GM13977 (cell line): Measurements from ENCODE around the gene AP1G2.

Experiments used
- DNase-seq: peaks from one replicate; pipeline ENCODE4 v3.0.0; 2012; ENCODE audit warnings: low spot score
- in situ Hi-C: fragments of 300-500 bp; cut with MboI; formaldehyde crosslinking; loops from one replicate; pipeline ENCODE4 v1.12.0; 2022; ENCODE audit warnings: low sequenced_read_pairs, low pct_unique_long_range_greater_than_20kb, mixed read lengths, inconsistent platforms; ENCODE audit not compliant: unreplicated experiment
- TF ChIP-seq, protein P1 (sequence below): IDR thresholded peaks from 2 replicates; pipeline ENCODE4 v1.5.1; 2012; ENCODE audit warnings: mild to moderate bottlenecking, control low read depth; ENCODE audit not compliant: insufficient read depth; ENCODE audit errors: extremely low read depth, missing control alignments

AP1G2 gene

DNA sequence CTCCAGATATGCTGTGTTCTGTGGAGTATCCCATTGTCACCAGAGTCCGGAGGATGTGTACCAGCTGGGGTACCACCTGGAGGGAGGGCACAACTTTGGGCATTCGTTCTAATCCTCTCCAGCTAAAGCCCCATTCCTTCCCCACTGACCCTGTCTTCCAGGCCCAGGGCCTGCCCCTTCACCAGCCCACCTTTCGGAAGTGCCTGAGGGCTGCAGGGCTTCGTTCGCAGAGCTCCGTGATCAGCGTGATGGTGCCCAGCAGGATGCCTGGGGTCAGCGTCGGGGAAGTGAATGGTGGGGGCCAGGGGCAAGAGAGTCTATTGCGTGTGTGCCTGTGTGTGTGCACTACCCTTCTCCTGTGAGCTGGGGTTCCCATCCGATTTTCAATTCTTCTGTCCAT is 2.0 kb downstream of the AP1G2 start:
- in situ Hi-C loops = loop anchor here (5.0 kb wide), 1 partner anchor 88 kb away; no protein-coding TSS in a partner anchor
- TF ChIP-seq, protein P1, sequence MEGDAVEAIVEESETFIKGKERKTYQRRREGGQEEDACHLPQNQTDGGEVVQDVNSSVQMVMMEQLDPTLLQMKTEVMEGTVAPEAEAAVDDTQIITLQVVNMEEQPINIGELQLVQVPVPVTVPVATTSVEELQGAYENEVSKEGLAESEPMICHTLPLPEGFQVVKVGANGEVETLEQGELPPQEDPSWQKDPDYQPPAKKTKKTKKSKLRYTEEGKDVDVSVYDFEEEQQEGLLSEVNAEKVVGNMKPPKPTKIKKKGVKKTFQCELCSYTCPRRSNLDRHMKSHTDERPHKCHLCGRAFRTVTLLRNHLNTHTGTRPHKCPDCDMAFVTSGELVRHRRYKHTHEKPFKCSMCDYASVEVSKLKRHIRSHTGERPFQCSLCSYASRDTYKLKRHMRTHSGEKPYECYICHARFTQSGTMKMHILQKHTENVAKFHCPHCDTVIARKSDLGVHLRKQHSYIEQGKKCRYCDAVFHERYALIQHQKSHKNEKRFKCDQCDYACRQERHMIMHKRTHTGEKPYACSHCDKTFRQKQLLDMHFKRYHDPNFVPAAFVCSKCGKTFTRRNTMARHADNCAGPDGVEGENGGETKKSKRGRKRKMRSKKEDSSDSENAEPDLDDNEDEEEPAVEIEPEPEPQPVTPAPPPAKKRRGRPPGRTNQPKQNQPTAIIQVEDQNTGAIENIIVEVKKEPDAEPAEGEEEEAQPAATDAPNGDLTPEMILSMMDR = no peak
- DNase-seq = no peak

DNA sequence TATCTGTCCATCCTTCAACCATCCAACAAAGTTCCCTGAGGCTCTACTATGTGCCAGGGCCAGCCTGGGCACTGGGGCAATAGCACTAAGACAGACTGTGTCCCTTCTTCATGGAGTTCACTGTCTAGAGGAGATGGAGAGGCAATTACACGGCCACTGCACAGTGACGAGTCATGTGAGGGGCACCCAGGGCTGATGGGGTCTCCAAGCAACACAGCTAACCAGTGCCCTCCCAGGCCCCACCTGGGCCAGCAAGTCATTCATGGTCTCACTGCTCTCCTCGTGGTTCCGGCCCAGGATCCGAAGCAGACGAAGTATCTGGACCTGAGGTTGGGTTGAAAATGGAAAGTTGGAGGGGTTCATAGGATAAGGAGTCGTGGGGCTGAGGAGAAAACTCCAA is 2.7 kb downstream of the AP1G2 start:
- in situ Hi-C loops = loop anchor here (5.0 kb wide), 1 partner anchor 88 kb away; no protein-coding TSS in a partner anchor
- TF ChIP-seq, protein P1 = no peak
- no peak for DNase-seq

DNA sequence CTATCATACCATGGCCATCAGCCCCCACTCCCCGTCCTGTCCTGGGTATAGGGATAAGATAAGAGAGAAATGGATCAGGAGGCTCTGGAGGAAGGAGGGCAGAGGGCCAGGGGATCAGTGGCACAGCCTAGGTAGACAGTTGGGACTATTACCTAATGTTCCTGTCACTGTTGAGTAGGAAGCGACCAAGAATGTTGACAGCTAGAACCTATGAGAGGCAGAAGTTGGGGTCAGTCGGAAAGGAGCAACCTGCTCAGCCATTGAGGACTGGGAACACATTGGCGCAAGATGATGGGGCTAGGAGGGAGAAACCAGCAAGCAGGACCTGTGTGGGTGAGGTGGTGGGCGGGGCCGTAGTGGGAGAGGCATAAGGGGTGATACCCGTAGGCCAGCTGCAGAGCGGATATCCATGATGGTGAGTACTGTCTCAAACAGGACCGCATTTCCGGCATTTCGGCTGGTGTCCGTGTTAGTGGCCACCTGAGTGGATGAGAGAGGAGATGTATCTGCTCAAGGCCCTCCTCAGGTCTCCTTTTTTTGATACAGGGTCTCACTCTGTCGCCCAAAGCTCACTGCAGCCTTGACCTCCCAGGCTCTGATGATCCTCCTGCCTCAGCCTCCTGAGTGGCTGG is 3.3 kb downstream of the AP1G2 start:
- in situ Hi-C loops = no loop called here
- TF ChIP-seq, protein P1 = no peak
- no peak for DNase-seq

DNA sequence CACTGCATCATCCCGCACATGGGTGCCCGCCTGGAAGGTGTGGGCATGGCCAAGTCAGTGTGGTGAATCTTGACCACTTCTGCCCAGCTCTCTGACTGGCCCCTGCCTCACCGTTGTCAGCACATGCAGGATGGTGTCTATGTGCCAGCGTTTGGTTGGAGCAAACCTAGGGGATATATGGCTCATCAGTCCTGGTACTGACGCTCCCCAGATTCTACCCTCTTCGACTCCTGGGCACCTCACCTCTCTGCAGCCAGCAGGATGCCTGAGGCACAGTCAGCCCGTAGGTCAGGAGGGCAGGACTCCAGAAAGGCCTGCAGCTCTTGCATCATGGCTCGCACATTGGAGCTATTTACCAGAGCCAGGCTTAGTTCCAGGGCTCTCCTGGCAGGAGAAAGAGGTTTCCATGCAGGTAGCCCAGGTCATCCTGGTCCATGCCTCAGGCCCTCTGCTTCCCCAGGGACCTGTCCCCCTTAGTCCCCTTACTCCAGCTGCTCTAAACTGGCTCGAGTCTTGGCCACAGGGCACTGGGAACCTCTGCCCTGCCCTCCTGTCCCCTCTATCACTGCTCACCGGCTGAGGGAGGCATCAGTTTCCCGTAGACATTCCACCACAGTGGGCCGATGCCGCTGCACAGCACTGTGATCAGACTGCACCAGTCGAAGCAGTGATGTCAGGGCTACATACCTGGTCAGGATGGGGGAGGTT is 4.0 kb downstream of the AP1G2 start:
- in situ Hi-C loops = no loop called here
- TF ChIP-seq, protein P1 = no peak
- DNase-seq = no peak

DNA sequence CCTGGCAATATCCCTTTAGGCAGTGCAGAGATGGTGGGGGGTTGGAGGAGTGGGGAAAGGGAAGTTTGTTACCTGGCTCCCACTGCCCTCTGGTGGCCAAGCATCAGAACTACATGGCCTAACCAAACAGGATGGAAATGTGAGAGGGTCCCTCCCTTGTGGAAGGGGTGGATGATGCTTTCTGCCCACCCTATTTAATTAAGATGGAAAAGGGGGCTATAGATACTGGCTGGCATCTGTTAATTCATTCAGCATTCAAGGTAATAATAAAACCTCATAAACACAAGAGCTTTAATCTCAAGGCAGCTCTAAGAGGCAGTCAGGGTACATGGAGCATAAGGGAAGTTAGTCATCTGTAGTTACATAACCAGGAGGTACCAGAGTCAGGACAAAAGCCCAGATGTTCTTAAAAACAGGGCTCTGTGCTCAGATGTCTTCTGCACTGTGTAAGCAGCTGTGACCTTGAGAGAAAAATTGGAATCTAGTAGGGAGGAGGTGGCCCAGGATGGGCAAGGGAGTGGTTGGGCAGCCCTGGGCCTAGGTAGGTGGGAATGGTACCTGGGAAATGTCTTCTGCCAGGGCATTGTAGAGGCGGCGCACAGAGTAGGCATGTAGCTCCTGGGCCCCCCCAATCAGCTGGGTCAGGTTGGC is 4.6 kb downstream of the AP1G2 start:
- TF ChIP-seq, protein P1 = peak; percentile 82
- peak; percentile 63 for DNase-seq
- in situ Hi-C loops = no loop called here

DNA sequence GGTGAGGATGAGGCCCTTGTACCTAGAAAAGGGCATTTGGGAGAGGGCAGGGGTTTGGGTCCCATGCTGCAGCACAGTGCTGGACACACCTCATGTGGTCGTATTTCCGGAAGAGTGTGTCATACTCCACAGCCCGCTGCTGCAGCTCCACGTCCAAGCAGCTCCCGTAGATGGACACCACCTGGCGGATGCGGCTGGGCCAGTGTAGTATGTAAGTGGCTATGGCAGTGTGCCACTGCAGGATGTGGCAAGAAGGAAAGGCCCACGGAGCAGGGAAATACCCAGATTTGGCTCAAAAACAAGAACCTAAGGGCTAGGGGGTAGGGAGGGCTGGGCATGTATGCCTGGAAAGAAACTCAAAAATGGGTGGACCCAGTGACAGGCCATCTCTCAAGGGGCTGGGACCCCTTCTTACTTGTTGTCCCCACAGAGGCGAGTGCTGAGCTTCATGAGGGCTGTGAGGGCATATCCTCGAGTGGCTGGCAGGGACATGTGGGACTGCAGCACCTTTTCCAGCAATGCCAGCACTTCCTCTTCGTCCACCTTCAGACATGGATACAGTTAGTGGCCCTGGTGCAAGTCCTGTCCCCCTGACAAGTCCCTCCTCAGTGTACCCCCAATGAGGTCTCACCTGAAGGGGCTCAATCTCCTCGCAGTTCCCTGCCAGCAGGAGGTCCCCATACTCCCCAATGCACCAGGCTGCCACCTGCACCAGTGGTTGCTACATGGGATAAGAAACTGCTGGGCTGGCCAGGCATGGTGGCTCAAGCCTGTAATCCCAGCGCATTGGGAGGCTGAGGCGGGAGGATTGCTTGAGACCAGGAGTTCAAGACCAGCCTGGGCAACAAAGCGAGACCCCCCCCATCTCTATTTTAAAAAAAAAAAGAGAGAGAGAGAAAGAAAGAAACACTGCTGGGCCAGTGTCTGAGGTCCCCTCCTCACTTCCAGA is 5.4 kb downstream of the AP1G2 start:
- in situ Hi-C loops = no loop called here
- TF ChIP-seq, protein P1 = no peak
- DNase-seq = no peak
